HFF-Myc (cell line): ENCODE data around the gene ZEB2.

Source experiments
- DNase-seq: peaks from one replicate; pipeline ENCODE4 v3.0.0-alpha.2; 2011; ENCODE audit warnings: low read depth; ENCODE audit errors: extremely low read depth
- H3K4me3 ChIP-seq: replicated peaks from 2 replicates; pipeline ENCODE4 v1.5.1; 2011; ENCODE audit warnings: low read depth, mild to moderate bottlenecking, control low read depth, low read length
- TF ChIP-seq, protein P1 (sequence below): IDR thresholded peaks from 2 replicates; pipeline ENCODE4 v1.5.1; 2012; ENCODE audit warnings: mild to moderate bottlenecking, low read depth, low read length, control low read depth; ENCODE audit errors: missing control alignments

The ZEB2 gene

DNA sequence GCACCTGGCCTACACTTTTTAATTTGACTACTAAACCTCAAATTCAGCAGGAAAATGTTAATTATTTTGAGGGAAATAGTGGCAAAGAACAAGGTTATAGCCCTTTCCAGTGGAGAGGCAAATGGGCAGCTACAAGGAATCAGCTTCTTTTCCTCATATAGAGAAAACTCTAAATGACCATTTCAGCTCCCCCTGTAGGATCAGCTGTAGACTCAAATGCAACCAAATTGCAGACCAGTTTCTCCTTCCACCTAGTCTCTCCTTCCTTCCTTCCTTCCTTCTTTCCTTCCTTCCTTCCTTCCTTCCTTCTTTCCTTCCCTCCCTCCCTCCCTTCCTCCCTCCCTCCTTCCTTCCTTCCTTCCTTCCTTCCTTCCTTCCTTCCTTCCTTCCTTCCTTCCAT, 158.2 kb downstream of the ZEB2 start:
- no peak overlapping the region for H3K4me3 ChIP-seq
- TF ChIP-seq, protein P1, sequence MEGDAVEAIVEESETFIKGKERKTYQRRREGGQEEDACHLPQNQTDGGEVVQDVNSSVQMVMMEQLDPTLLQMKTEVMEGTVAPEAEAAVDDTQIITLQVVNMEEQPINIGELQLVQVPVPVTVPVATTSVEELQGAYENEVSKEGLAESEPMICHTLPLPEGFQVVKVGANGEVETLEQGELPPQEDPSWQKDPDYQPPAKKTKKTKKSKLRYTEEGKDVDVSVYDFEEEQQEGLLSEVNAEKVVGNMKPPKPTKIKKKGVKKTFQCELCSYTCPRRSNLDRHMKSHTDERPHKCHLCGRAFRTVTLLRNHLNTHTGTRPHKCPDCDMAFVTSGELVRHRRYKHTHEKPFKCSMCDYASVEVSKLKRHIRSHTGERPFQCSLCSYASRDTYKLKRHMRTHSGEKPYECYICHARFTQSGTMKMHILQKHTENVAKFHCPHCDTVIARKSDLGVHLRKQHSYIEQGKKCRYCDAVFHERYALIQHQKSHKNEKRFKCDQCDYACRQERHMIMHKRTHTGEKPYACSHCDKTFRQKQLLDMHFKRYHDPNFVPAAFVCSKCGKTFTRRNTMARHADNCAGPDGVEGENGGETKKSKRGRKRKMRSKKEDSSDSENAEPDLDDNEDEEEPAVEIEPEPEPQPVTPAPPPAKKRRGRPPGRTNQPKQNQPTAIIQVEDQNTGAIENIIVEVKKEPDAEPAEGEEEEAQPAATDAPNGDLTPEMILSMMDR, result no peak
- no peak for DNase-seq

GRCh38 chr2:144359684-144360083, 160.2 kb downstream of the ZEB2 start:
- DNase-seq, result no peak

DNA sequence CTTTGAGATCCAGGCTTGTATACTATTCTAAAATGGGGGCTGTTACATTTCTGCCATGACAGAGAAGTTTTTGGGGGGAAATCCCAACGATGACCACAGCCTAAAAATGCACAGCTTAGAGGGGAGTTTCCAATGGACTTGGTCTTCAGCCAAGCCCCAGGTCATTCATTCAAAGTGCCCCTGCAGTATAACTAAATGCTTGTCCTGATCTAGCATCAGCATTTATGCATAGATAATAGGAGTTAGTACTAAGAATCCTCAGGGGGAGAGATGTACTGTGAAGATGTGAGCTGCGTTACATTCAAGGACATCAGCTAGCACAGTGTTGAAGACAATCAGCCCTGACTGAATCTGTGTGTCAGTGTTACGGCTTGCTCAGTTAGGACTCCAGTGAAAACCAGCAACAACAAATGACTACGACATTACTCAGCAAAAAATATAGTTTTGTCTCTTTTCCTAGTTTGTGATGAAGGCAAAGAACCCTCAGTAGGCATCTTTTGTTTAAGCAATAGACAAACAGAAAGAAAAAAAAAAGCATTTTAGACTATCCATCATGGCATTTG, 160.9 kb downstream of the ZEB2 start:
- H3K4me3 ChIP-seq, result no peak overlapping the region
- TF ChIP-seq, protein P1, result no peak
- no peak for DNase-seq

More at GRCh38 chr2:144359684-144360083, 160.2 kb downstream of the ZEB2 start:
- TF ChIP-seq, protein P1, result no peak
- H3K4me3 ChIP-seq, result no peak overlapping the region

GRCh38 chr2:144358374-144358964, 161.4 kb downstream of the ZEB2 start:
- H3K4me3 ChIP-seq, result no peak overlapping the region
- TF ChIP-seq, protein P1, result no peak
- DNase-seq, result no peak

DNA sequence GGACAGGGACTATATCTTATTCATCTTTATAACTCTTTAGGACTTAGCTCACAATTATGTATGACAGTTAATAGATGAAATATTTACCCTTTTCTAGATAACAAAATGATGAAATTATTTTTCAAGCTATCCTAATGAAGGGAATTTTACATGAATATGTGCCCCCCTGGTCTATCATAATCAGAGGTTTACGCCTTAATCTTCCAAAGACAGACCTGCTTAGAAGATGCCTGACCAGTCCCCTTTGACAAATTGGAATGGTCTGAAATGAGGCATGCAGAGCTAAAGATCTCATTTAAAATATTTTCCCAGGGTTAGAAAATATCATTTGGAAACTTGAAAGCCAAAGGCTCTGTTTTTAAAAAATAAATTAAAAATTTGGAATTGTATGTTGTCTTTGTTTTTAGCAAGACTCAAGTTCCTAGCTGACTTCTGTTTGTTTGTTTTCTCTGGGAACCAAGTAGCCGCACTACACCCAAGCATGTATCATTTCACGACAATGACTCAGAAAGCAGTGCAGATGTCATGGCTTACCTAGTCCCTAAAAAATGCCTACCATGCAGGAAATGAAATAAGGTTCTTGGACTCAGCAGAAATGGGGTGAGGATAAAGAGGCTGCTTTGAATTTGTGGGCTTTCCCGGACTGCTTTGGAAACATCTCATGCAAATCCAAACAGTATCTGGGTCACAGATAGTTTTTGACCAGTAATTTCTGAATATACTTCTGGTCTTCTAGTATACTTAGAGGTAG, 162.1 kb downstream of the ZEB2 start:
- no peak overlapping the region for H3K4me3 ChIP-seq
- DNase-seq, result peak; percentile 91
- TF ChIP-seq, protein P1, result no peak

DNA sequence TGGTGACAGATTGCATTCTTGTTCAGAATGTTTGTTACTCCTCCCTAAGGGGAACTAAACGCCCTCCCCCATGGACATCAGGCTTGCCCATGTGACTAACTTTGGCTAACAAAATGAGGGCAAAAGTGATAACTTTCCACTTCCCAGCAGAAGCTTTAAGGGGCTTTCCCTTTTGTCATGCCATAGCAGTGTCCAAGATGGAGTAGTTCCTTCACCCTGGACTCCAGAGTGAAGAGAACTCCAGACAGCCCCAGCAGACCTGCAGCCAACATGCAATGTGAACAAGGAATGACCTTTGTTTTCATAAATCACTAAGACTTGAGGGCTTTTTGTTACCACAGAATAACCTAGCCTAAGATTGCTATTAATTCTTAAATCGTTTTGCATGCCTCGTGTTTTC, 163.5 kb downstream of the ZEB2 start:
- TF ChIP-seq, protein P1, result no peak

GRCh38 chr2:144354953-144355352, 165.0 kb downstream of the ZEB2 start:
- DNase-seq, result no peak
- H3K4me3 ChIP-seq, result no peak overlapping the region
- TF ChIP-seq, protein P1, result no peak

More for the DNA sequence above, 163.5 kb downstream of the ZEB2 start:
- no peak overlapping the region for H3K4me3 ChIP-seq
- DNase-seq, result no peak
